HG03039 (cell line): Measurements from ENCODE around the gene TIFAB.

Source experiments
- ATAC-seq: cut with Tn5 transposase; IDR thresholded peaks from one replicate; pipeline ENCODE4 v1.9.1; 2021; ENCODE audit warnings: mild to moderate bottlenecking, moderate library complexity; ENCODE audit not compliant: unreplicated experiment

TIFAB gene

GRCh38 chr5:135482381-135482933, 30.3 kb upstream of the TIFAB start:
- no peak for ATAC-seq

- no peak for ATAC-seq
These were observed 29.8 kb upstream of the TIFAB start for GRCh38 chr5:135481909-135482311.

GRCh38 chr5:135481387-135481786, 29.2 kb upstream of the TIFAB start:
- ATAC-seq = no peak

GRCh38 chr5:135480511-135480910, 28.4 kb upstream of the TIFAB start:
- ATAC-seq = no peak

- no peak for ATAC-seq
These were observed 26.8 kb upstream of the TIFAB start for GRCh38 chr5:135478938-135479337.

- ATAC-seq = no peak
These were observed 25.5 kb upstream of the TIFAB start for GRCh38 chr5:135477613-135478066.

- ATAC-seq = no peak
These were observed 24.7 kb upstream of the TIFAB start for GRCh38 chr5:135476615-135477581.

GRCh38 chr5:135473956-135474670, 22.0 kb upstream of the TIFAB start:
- no peak for ATAC-seq

- ATAC-seq = no peak
These were observed 20.0 kb upstream of the TIFAB start for GRCh38 chr5:135472141-135472540.

- no peak for ATAC-seq
These were observed 19.6 kb upstream of the TIFAB start for GRCh38 chr5:135471726-135472125.

GRCh38 chr5:135469911-135470310, 17.8 kb upstream of the TIFAB start:
- ATAC-seq = no peak

- no peak for ATAC-seq
These were observed 16.4 kb upstream of the TIFAB start for GRCh38 chr5:135468541-135468940.

GRCh38 chr5:135467871-135468485, 15.8 kb upstream of the TIFAB start:
- ATAC-seq = no peak

GRCh38 chr5:135467051-135467625, 15.0 kb upstream of the TIFAB start:
- no peak for ATAC-seq

- ATAC-seq = peak; percentile 62
These were observed 14.3 kb upstream of the TIFAB start for GRCh38 chr5:135466178-135467050.

GRCh38 chr5:135465391-135466122, 13.4 kb upstream of the TIFAB start:
- no peak for ATAC-seq

GRCh38 chr5:135462304-135462703, 10.2 kb upstream of the TIFAB start:
- ATAC-seq = peak; percentile 36

- ATAC-seq = no peak
These were observed 9.5 kb upstream of the TIFAB start for GRCh38 chr5:135461481-135462151.
